Left lung (tissue), 10 donors: ENCODE data around the gene MYL10. TPM values are rescaled to one million over a fixed set of nuclear protein-coding genes. Genes with fewer than 3 reads are reported as not detected.

Experiments
- ATAC-seq: fragments of 200-7000 bp; cut with Tn5 transposase; one replicate; pipeline ENCODE4 v1.9.1; 2020; ENCODE audit warnings: moderate library complexity
- DNase-seq, 4 donors: peaks; one replicate each; pipeline ENCODE4 v3.0.0-alpha.2; 2013 to 2020
- H3K27ac ChIP-seq, 2 donors: fragments of 200-600 bp; sonication (generic) in 1 of 2; one replicate each; pipeline versions ENCODE4 v1.5.0 to v1.8.0; 2020 to 2021
- H3K27me3 ChIP-seq, 2 donors: fragments of 200-600 bp; sonication (generic) in 1 of 2; one replicate each; pipeline versions ENCODE4 v1.5.0 to v1.8.0; 2020 to 2021
- H3K36me3 ChIP-seq, 2 donors: fragments of 200-600 bp; sonication (generic) in 1 of 2; one replicate each; pipeline versions ENCODE4 v1.5.0 to v1.8.0; 2020 to 2021
- H3K4me1 ChIP-seq, 2 donors: fragments of 200-600 bp; one replicate each; pipeline ENCODE4 v1.8.0; 2021
- H3K4me3 ChIP-seq, 2 donors: fragments of 200-600 bp; sonication (generic) in 1 of 2; one replicate each; pipeline versions ENCODE4 v1.5.0 to v1.8.0; 2020 to 2021; ENCODE audit warnings: mild to moderate bottlenecking in 1 of 2
- H3K9me3 ChIP-seq, 2 donors: fragments of 200-600 bp; sonication (generic) in 1 of 2; one replicate each; pipeline versions ENCODE4 v1.5.0 to v1.8.0; 2020 to 2021
- CTCF ChIP-seq, 2 donors: fragments of 200-600 bp; sonication (generic) in 1 of 2; IDR thresholded peaks; one replicate each; pipeline versions ENCODE4 v1.5.0 to v1.8.0; 2021; ENCODE audit warnings: antibody characterized with exemption in 2 of 2
- intact Hi-C, 2 donors: fragments of 100-400 bp; cut with DNase I; formaldehyde crosslinking; loops; one replicate each; pipeline versions ENCODE4 v1.11.2 to v1.14.2; 2022
- polyA plus RNA-seq, 6 donors: library from polyadenylated mRNA; unstranded; fragments of 120-200 nt; gene quantifications; one replicate each; pipeline ENCODE4 v1.2.1, GENCODE V29; 2013; ENCODE audit not compliant: insufficient read length in 6 of 6
- total RNA-seq, 2 donors: library from RNA; stranded (reverse); fragmentation: NEBNext Ultra II Directional; extraction: Animal tissue kit (Norgen Biotek cat#: 25700); gene quantifications; one replicate each; pipeline ENCODE4 v1.2.1, GENCODE V29; 2021
- donor health status: DM: no; HTN: yes; CAD: no.
- donor health status: DM: no; HTN: no; CAD: no.

The MYL10 gene
- total and polyA plus RNA-seq, 8 donors, result 0.17 to 0.43 (median 0.23) TPM; not detected in 3

GRCh38 chr7:101590663-101591435 is 38.2 kb downstream of the MYL10 start:
- no peak for ATAC-seq
- H3K36me3 ChIP-seq, result no peaks in the 10 kb centered on the region
- no peak overlapping the region for H3K27ac ChIP-seq
- H3K4me3 ChIP-seq, result no peak overlapping the region
- no peak for DNase-seq
- H3K4me1 ChIP-seq, result no peaks in the 10 kb centered on the region
- no peaks in the 10 kb centered on the region for H3K9me3 ChIP-seq
- H3K27me3 ChIP-seq, result no peaks in the 10 kb centered on the region
- no peak for TF ChIP-seq CTCF (IDR thresholded peaks at IDR 0.05)
- intact Hi-C loops, result no loop called here

GRCh38 chr7:101589976-101590662 is 39.0 kb downstream of the MYL10 start:
- no peak for DNase-seq
- Histone ChIP-seq H3K9me3 (no peaks in the 10 kb centered on the region), H3K27me3 (no peaks in the 10 kb centered on the region), H3K4me3 (no peak overlapping the region), H3K4me1 (no peaks in the 10 kb centered on the region), H3K27ac (no peak overlapping the region), H3K36me3 (no peaks in the 10 kb centered on the region)
- intact Hi-C loops, result no loop called here
- no peak for TF ChIP-seq CTCF (IDR thresholded peaks at IDR 0.05)
- ATAC-seq, result no peak

- H3K36me3 ChIP-seq, result no peaks in the 10 kb centered on the region
- ATAC-seq (no peak), DNase-seq (no peak)
- no peaks in the 10 kb centered on the region for H3K4me1 ChIP-seq
- no peak overlapping the region for H3K27ac ChIP-seq
- no peaks in the 10 kb centered on the region for H3K9me3 ChIP-seq
- H3K4me3 ChIP-seq, result no peak overlapping the region
- intact Hi-C loops, result no loop called here
- TF ChIP-seq CTCF (IDR thresholded peaks at IDR 0.05), result no peak
- H3K27me3 ChIP-seq, result no peaks in the 10 kb centered on the region
Measured at GRCh38 chr7:101589052-101589451, 40.0 kb downstream of the MYL10 start.

- H3K27me3 ChIP-seq, result no peaks in the 10 kb centered on the region
- ATAC-seq (no peak), DNase-seq (no peak)
- H3K36me3 ChIP-seq, result no peaks in the 10 kb centered on the region
- no peak overlapping the region for H3K27ac ChIP-seq
- no peak overlapping the region for H3K4me3 ChIP-seq
- intact Hi-C loops, result no loop called here
- H3K4me1 ChIP-seq, result no peaks in the 10 kb centered on the region
- TF ChIP-seq CTCF (IDR thresholded peaks at IDR 0.05), result no peak
- no peaks in the 10 kb centered on the region for H3K9me3 ChIP-seq
Measured at GRCh38 chr7:101588131-101588935, 40.8 kb downstream of the MYL10 start.
